Measurements from ENCODE around the gene IRX4. TPM values are rescaled to one million over a fixed set of nuclear protein-coding genes. Genes with fewer than 3 reads are reported as not detected.
"Not testable (repeated sequence)": the region's sequence is repeated elsewhere in the genome, so short reads cannot be mapped to it uniquely, and the experiment has no call there.

IRX4 gene
- total RNA-seq, 1 experiment from 2014 or later, result 44.7 TPM

DNA sequence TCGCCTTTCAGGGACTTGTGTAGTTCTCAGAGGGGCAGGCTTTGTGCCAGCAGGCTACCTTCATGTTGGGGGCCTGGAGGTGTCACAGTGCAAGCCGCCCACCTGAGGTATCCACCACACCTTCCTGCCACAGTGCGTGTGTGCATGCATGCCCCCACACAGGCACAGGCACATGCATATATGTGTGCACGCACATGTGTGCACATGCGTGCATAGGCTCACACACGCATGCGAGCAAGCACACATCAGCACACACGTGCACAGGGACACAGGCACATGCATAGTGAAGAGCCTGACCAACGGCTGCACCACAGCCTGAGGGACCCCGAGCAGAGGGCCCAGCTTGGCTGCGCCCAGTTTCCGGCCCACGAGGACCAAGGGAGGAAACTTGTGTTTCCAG is 36.1 kb downstream of the IRX4 start:
- intact Hi-C loops (cut with micrococcal nuclease), result no loop called here
- Mint-ChIP-seq H3K27ac (ENCODE audit: low read depth, unreplicated experiment) (no peak overlapping the region), H3K4me1 (ENCODE audit: insufficient read depth, unreplicated experiment) (no peaks in the 10 kb centered on the region), H3K36me3 (ENCODE audit: insufficient read depth, unreplicated experiment) (no peaks in the 10 kb centered on the region), H3K27me3 (ENCODE audit: insufficient read depth, unreplicated experiment) (peaks cover 21% of the 10 kb centered on the region), H3K4me3 (ENCODE audit: unreplicated experiment) (no peak overlapping the region), H3K9me3 (ENCODE audit: unreplicated experiment) (no peaks in the 10 kb centered on the region)
- POLR2A ChIA-PET, result no interaction called here
- TF ChIP-seq, protein P1, sequence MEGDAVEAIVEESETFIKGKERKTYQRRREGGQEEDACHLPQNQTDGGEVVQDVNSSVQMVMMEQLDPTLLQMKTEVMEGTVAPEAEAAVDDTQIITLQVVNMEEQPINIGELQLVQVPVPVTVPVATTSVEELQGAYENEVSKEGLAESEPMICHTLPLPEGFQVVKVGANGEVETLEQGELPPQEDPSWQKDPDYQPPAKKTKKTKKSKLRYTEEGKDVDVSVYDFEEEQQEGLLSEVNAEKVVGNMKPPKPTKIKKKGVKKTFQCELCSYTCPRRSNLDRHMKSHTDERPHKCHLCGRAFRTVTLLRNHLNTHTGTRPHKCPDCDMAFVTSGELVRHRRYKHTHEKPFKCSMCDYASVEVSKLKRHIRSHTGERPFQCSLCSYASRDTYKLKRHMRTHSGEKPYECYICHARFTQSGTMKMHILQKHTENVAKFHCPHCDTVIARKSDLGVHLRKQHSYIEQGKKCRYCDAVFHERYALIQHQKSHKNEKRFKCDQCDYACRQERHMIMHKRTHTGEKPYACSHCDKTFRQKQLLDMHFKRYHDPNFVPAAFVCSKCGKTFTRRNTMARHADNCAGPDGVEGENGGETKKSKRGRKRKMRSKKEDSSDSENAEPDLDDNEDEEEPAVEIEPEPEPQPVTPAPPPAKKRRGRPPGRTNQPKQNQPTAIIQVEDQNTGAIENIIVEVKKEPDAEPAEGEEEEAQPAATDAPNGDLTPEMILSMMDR (IDR thresholded peaks at IDR 0.05; ENCODE audit: unreplicated experiment), result no peak
- CTCF ChIA-PET, result no interaction called here
- BruUV-seq (replicated peaks), result no TSS peak
- no peak for DNase-seq (ENCODE audit: unreplicated experiment)

DNA sequence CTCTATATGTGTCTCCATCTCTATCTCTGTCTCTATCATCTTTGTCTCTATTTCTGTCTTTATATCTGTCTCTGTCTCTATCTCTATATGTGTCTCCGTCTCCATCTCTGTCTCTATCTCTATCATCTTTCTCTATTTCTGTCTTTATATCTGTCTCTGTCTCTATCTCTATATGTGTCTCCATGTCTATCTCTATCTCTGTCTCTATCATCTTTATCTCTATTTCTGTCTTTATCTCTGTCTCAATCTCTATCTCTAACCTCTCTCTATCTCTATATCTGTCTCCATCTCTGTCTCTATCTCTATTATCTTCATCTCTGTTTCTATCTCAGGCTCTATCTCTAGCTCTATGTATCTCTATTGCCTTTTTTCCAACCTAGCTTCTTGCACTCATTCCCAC is 37.0 kb downstream of the IRX4 start:
- Mint-ChIP-seq H3K36me3 (ENCODE audit: insufficient read depth, unreplicated experiment) (no peaks in the 10 kb centered on the region), H3K9me3 (ENCODE audit: unreplicated experiment) (no peaks in the 10 kb centered on the region), H3K4me1 (ENCODE audit: insufficient read depth, unreplicated experiment) (no peaks in the 10 kb centered on the region), H3K4me3 (ENCODE audit: unreplicated experiment) (no peak overlapping the region), H3K27ac (ENCODE audit: low read depth, unreplicated experiment) (no peak overlapping the region), H3K27me3 (ENCODE audit: insufficient read depth, unreplicated experiment) (peaks cover 21% of the 10 kb centered on the region)
- intact Hi-C loops (cut with micrococcal nuclease), result no loop called here
- POLR2A ChIA-PET, result no interaction called here
- no peak for DNase-seq (ENCODE audit: unreplicated experiment)
- CTCF ChIA-PET, result no interaction called here
- TF ChIP-seq, protein P1 (IDR thresholded peaks at IDR 0.05; ENCODE audit: unreplicated experiment), result no peak
- no TSS peak for BruUV-seq (replicated peaks)

DNA sequence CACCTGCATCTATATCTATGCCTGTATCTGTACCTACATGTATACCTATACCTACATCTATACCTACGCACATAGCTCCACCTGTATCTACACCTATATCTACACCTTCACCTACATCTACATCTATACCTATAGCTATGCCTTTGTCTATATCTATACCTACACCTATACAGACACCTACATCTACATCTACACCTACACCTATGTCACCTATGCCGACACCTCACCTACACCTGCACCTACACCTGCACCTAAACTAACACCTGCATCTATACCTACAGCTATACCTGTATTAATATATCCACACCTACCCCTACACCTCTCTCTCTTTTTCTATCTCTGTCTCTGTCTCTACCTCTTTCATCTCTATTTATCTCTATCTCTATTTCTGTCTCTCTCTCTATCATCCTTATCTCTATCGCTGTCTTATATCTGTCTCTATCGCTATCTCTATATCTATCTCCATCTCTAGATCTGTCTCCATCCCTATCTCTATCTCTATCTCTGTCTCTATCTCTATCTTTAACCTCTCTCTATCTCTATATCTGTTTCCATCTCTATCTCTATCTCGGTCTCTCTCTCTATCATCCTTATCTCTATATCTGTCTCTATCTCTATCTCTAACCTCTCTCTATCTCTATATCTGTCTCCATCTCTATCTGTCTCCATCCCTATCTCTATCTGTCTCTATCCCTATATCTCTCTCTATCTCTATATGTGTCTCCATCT is 37.9 kb downstream of the IRX4 start:
- TF ChIP-seq, protein P1 (IDR thresholded peaks at IDR 0.05; ENCODE audit: unreplicated experiment), result no peak
- Mint-ChIP-seq H3K4me3 (ENCODE audit: unreplicated experiment) (no peak overlapping the region), H3K9me3 (ENCODE audit: unreplicated experiment) (no peaks in the 10 kb centered on the region), H3K36me3 (ENCODE audit: insufficient read depth, unreplicated experiment) (no peaks in the 10 kb centered on the region), H3K27ac (ENCODE audit: low read depth, unreplicated experiment) (no peak overlapping the region), H3K4me1 (ENCODE audit: insufficient read depth, unreplicated experiment) (no peaks in the 10 kb centered on the region), H3K27me3 (ENCODE audit: insufficient read depth, unreplicated experiment) (peaks cover 21% of the 10 kb centered on the region)
- ChIA-PET CTCF (interaction anchor here (0.6 to 1.0 kb wide), 2 partner anchors 107 to 192 kb away, joined by 3 read pairs; no protein-coding TSS in a partner anchor), POLR2A (interaction anchor here (0.9 kb wide), 1 partner anchor 46 kb away, joined by 3 read pairs; no protein-coding TSS in a partner anchor)
- DNase-seq (ENCODE audit: unreplicated experiment), result no peak
- BruUV-seq (replicated peaks), result no TSS peak
- intact Hi-C loops (cut with micrococcal nuclease), result no loop called here

DNA sequence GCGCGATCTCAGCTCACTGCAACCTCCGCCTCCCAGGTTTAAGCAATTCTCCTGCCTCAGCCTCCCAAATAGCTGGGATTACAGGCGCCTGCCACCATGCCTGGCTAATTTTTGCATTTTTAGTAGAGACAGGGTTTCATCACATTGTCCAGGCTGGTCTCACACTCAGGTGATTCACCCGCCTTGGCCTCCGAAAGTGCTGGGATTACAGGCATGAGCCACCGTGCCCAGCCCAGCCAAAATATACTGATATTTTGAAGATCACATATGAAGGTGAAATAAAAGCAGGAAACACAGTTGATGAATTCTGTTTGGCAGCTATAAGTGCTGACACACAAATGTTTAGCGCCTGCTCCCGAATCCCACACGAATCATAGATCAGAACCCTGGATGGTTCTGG is 39.0 kb downstream of the IRX4 start:
- H3K27ac Mint-ChIP-seq (ENCODE audit: low read depth, unreplicated experiment); H3K36me3 Mint-ChIP-seq (ENCODE audit: insufficient read depth, unreplicated experiment); H3K4me1 Mint-ChIP-seq (ENCODE audit: insufficient read depth, unreplicated experiment); H3K4me3 Mint-ChIP-seq (ENCODE audit: unreplicated experiment); H3K9me3 Mint-ChIP-seq (ENCODE audit: unreplicated experiment); BruUV-seq (replicated peaks); DNase-seq (ENCODE audit: unreplicated experiment); intact Hi-C loops (cut with micrococcal nuclease): not testable (repeated sequence)
- CTCF ChIA-PET, result interaction anchor here (0.6 to 1.0 kb wide), 2 partner anchors 105 to 111 kb away, joined by 3 read pairs; no protein-coding TSS in a partner anchor
- POLR2A ChIA-PET, result interaction anchor here (0.9 kb wide), 1 partner anchor 45 kb away, joined by 3 read pairs; no protein-coding TSS in a partner anchor
- H3K27me3 Mint-ChIP-seq (ENCODE audit: insufficient read depth, unreplicated experiment), result peaks cover 14% of the 10 kb centered on the region

All from MCF 10A (cell line).